HEK293 (cell line): ENCODE results near the gene GRAP2.

Experiments
- CTCF ChIA-PET: fragments of 350-600 bp; formaldehyde crosslinking; extraction: SDS; loops from one replicate; lab custom pipeline; 2021; ENCODE audit warnings: antibody characterized with exemption; lab: Yijun Ruan, JAX
- POLR2A ChIA-PET: fragments of 300-600 bp; formaldehyde crosslinking; extraction: SDS; loops from one replicate; lab custom pipeline; 2020; ENCODE audit warnings: antibody characterized with exemption, inconsistent platforms; lab: Yijun Ruan, JAX
- H3K27ac ChIP-seq: fragments of 200-500 bp; sonication (Bioruptor generic); 2 replicates; pipeline ENCODE4 v1.5.1; 2014; ENCODE audit warnings: low read depth, low read length, control low read depth, inconsistent platforms; ENCODE audit errors: extremely low read depth
- H3K36me3 ChIP-seq, 2 experiments: fragments of 200-500 bp in 1 of 2; sonication (Bioruptor generic) in 1 of 2; 1 replicate in 1 of 2; 2 replicates in 1 of 2; pipeline ENCODE4 v1.5.1; 2014 to 2017; ENCODE audit warnings: inconsistent platforms in 2 of 2, low read length in 2 of 2; ENCODE audit not compliant: control insufficient read depth in 2 of 2, insufficient read depth in 1 of 2
- H3K4me1 ChIP-seq: fragments of 200-500 bp; sonication (Bioruptor generic); 2 replicates; pipeline ENCODE4 v1.5.1; 2014; ENCODE audit warnings: mild to moderate bottlenecking, low read length, inconsistent platforms; ENCODE audit not compliant: control insufficient read depth, insufficient read depth
- H3K4me3 ChIP-seq: 2 replicates; pipeline ENCODE4 v1.5.1; 2011; ENCODE audit warnings: low read depth, mild to moderate bottlenecking, control low read depth, low read length, moderate library complexity
- H3K9me3 ChIP-seq: fragments of 200-500 bp; sonication (Bioruptor generic); 2 replicates; pipeline ENCODE4 v1.5.1; 2014; ENCODE audit warnings: low read depth, low read length, inconsistent platforms; ENCODE audit not compliant: control insufficient read depth, insufficient read depth
- KLF9 ChIP-seq: fragments of 450-650 bp; formaldehyde crosslinking; IDR thresholded peaks from 2 replicates; pipeline ENCODE4 v1.5.1; 2016; ENCODE audit warnings: missing biosample characterization, missing genetic modification characterization, low read depth
- PRDM1 ChIP-seq: fragments of 450-650 bp; formaldehyde crosslinking; IDR thresholded peaks from 2 replicates; pipeline ENCODE4; 2016; ENCODE audit warnings: missing biosample characterization, missing genetic modification characterization
- SP7 ChIP-seq: fragments of 450-650 bp; formaldehyde crosslinking; IDR thresholded peaks from 2 replicates; pipeline ENCODE4 v1.5.1; 2016; ENCODE audit warnings: missing biosample characterization, missing genetic modification characterization
- ZBTB8A ChIP-seq: fragments of 450-650 bp; formaldehyde crosslinking; IDR thresholded peaks from 2 replicates; pipeline ENCODE4 v1.5.1; 2016; ENCODE audit warnings: missing biosample characterization, missing genetic modification characterization
- ZFP69B ChIP-seq: fragments of 450-650 bp; formaldehyde crosslinking; IDR thresholded peaks from 2 replicates; pipeline ENCODE4 v1.5.1; 2016; ENCODE audit warnings: missing biosample characterization, missing genetic modification characterization
- ZIC2 ChIP-seq: fragments of 450-650 bp; formaldehyde crosslinking; IDR thresholded peaks from 2 replicates; pipeline ENCODE4 v1.5.1; 2016; ENCODE audit warnings: missing biosample characterization, missing genetic modification characterization
- ZNF155 ChIP-seq: fragments of 450-650 bp; formaldehyde crosslinking; IDR thresholded peaks from 2 replicates; pipeline ENCODE4 v1.5.1; 2016; ENCODE audit warnings: missing biosample characterization, missing genetic modification characterization
- ZNF274 ChIP-seq, 2 experiments: fragments of 200-500 bp in 1 of 2; fragments of 450-650 bp in 1 of 2; sonication (Bioruptor generic) in 1 of 2; formaldehyde crosslinking in 1 of 2; IDR thresholded peaks; 2 replicates each; pipeline versions ENCODE4 v1.5.1 to v1.6.1; 2014 to 2016; ENCODE audit warnings: borderline replicate concordance in 1 of 2, inconsistent platforms in 1 of 2, low read length in 1 of 2, missing biosample characterization in 1 of 2, missing genetic modification characterization in 1 of 2
- ZNF521 ChIP-seq: fragments of 450-650 bp; formaldehyde crosslinking; IDR thresholded peaks from 2 replicates; pipeline ENCODE4 v1.5.1; 2017; ENCODE audit warnings: missing biosample characterization, mild to moderate bottlenecking, missing genetic modification characterization
- ZNF596 ChIP-seq: fragments of 450-650 bp; IDR thresholded peaks from 2 replicates; pipeline ENCODE4 v1.5.0; 2018; ENCODE audit warnings: missing biosample characterization, mild to moderate bottlenecking, missing genetic modification characterization, moderate library complexity
- ZNF621 ChIP-seq: fragments of 450-650 bp; formaldehyde crosslinking; IDR thresholded peaks from 2 replicates; pipeline ENCODE4 v1.5.1; 2017; ENCODE audit warnings: missing biosample characterization, missing genetic modification characterization
- ZNF624 ChIP-seq: fragments of 450-650 bp; formaldehyde crosslinking; IDR thresholded peaks from 2 replicates; pipeline ENCODE4 v1.5.1; 2017; ENCODE audit warnings: missing biosample characterization, missing genetic modification characterization
- ZNF677 ChIP-seq: fragments of 450-650 bp; IDR thresholded peaks from 2 replicates; pipeline ENCODE4 v1.5.0; 2018; ENCODE audit warnings: missing biosample characterization, mild to moderate bottlenecking, missing genetic modification characterization, moderate library complexity
- ZNF701 ChIP-seq: fragments of 450-650 bp; formaldehyde crosslinking; IDR thresholded peaks from 2 replicates; pipeline ENCODE4 v1.5.1; 2016; ENCODE audit warnings: missing biosample characterization, missing genetic modification characterization
- ZNF768 ChIP-seq: fragments of 450-650 bp; formaldehyde crosslinking; IDR thresholded peaks from 2 replicates; pipeline ENCODE4 v1.5.1; 2018; ENCODE audit warnings: missing biosample characterization, mild to moderate bottlenecking, missing genetic modification characterization
- ZNF791 ChIP-seq: fragments of 450-650 bp; formaldehyde crosslinking; IDR thresholded peaks from 2 replicates; pipeline ENCODE4 v1.5.1; 2016; ENCODE audit warnings: missing biosample characterization, missing genetic modification characterization
- ZNF830 ChIP-seq: fragments of 450-650 bp; IDR thresholded peaks from 2 replicates; pipeline ENCODE4 v1.5.0; 2018; ENCODE audit warnings: missing biosample characterization, missing genetic modification characterization, low read depth, mild to moderate bottlenecking, moderate library complexity
- TF ChIP-seq, protein P1 (sequence below): fragments of 450-650 bp; IDR thresholded peaks from 2 replicates; pipeline ENCODE4 v1.5.1; 2018; ENCODE audit warnings: missing biosample characterization, missing genetic modification characterization
- TF ChIP-seq, protein P2 (sequence below): fragments of 450-650 bp; IDR thresholded peaks from 2 replicates; pipeline ENCODE4 v1.5.1; 2018; ENCODE audit warnings: missing biosample characterization, mild to moderate bottlenecking, missing genetic modification characterization
- TF ChIP-seq, protein P3 (sequence below): fragments of 450-650 bp; formaldehyde crosslinking; IDR thresholded peaks from 2 replicates; pipeline ENCODE4 v1.5.1; 2016; ENCODE audit warnings: missing biosample characterization, missing genetic modification characterization
- TF ChIP-seq, protein P4 (sequence below): fragments of 450-650 bp; formaldehyde crosslinking; IDR thresholded peaks from 2 replicates; pipeline ENCODE4 v1.5.1; 2016; ENCODE audit warnings: missing biosample characterization, missing genetic modification characterization

The GRAP2 gene

DNA sequence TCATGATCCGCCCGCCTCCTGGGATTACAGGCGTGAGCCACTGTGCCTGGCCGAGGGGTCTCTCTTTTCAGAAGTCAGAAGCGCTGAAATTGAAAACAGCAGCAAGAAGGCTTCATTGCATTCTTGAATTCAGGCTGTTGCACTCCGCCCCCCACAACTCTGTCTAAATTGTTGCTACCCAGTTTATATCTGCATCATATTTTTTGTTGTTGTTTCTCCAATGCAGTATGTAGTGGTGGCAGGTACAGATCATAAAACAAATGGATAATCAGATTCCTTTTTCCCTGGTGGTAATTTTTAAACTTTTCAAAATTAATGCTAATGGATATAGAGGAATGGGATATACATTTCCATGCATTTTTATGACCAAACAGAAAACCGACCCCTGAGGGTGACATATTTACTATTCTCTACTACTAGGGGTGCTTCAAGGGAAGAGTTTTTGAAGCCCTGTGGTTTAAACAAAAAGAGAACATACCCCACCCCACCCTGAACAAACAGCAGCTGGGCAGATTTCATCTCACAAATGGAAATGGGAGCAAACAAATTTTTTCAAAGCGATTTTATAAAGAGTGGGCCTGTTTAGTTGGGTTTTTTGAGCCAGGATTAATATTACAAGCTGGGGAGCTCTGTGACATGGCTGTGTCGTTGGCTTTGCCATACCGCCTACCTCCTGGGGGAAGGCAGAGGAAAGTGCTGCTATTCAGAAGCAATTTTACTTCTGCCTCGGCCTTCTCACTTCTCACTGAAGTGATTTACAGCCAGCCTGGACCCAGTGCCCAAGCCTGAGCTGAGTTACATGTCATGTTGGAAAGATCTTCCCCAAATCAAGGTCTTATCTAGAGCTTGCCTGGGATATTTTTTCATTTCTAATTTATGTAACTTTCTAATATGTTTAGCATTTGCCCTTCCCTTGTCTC lies 43.3 kb downstream of the GRAP2 start (continued):
- no peak for TF ChIP-seq ZNF624
- TF ChIP-seq, protein P1, sequence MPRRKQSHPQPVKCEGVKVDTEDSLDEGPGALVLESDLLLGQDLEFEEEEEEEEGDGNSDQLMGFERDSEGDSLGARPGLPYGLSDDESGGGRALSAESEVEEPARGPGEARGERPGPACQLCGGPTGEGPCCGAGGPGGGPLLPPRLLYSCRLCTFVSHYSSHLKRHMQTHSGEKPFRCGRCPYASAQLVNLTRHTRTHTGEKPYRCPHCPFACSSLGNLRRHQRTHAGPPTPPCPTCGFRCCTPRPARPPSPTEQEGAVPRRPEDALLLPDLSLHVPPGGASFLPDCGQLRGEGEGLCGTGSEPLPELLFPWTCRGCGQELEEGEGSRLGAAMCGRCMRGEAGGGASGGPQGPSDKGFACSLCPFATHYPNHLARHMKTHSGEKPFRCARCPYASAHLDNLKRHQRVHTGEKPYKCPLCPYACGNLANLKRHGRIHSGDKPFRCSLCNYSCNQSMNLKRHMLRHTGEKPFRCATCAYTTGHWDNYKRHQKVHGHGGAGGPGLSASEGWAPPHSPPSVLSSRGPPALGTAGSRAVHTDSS (tag by site-specific recombination), result no peak

DNA sequence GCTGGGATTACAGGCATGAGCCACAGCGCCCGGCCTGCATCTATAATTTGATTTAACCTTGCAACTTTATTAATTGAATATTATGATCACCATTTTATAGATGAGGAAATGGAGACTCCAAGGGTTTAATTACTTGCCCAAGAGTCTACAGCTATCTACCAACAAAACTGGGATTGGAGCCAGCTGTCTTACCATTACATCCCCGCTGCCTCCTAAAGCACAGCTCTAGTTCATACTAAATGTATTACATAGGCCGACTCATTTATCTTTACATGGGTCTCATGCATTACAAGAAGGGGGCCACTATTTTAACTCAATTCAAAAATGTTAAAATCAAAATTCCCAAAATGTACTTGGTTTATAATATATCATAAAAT lies 45.2 kb downstream of the GRAP2 start:
- Histone ChIP-seq H3K27ac (no peak overlapping the region), H3K4me3 (no peak overlapping the region), H3K36me3 (no peaks in the 10 kb centered on the region), H3K4me1 (0 out of 2 replicates have a peak, but pooled peaks cover 3% of the 10 kb centered on the region), H3K9me3 (no peaks in the 10 kb centered on the region)
- ChIA-PET CTCF (interaction anchor here (0.9 to 1.6 kb wide), 3 partner anchors 11 to 79 kb away, joined by 4 to 7 read pairs (median 4); no protein-coding TSS in a partner anchor), POLR2A (no interaction called here)
- TF ChIP-seq ZNF768, result no peak
- no peak for TF ChIP-seq ZNF701
- TF ChIP-seq ZNF274 (IDR thresholded peaks at IDR 0.05; ENCODE audit: low read length), result no peak
- TF ChIP-seq ZNF274 (tag by site-specific recombination; IDR thresholded peaks at IDR 0.05; ENCODE audit: borderline replicate concordance), result no peak
- TF ChIP-seq, protein P2, sequence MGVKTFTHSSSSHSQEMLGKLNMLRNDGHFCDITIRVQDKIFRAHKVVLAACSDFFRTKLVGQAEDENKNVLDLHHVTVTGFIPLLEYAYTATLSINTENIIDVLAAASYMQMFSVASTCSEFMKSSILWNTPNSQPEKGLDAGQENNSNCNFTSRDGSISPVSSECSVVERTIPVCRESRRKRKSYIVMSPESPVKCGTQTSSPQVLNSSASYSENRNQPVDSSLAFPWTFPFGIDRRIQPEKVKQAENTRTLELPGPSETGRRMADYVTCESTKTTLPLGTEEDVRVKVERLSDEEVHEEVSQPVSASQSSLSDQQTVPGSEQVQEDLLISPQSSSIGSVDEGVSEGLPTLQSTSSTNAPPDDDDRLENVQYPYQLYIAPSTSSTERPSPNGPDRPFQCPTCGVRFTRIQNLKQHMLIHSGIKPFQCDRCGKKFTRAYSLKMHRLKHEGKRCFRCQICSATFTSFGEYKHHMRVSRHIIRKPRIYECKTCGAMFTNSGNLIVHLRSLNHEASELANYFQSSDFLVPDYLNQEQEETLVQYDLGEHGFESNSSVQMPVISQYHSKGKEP (tag by site-specific recombination), result no peak
- TF ChIP-seq, protein P3, sequence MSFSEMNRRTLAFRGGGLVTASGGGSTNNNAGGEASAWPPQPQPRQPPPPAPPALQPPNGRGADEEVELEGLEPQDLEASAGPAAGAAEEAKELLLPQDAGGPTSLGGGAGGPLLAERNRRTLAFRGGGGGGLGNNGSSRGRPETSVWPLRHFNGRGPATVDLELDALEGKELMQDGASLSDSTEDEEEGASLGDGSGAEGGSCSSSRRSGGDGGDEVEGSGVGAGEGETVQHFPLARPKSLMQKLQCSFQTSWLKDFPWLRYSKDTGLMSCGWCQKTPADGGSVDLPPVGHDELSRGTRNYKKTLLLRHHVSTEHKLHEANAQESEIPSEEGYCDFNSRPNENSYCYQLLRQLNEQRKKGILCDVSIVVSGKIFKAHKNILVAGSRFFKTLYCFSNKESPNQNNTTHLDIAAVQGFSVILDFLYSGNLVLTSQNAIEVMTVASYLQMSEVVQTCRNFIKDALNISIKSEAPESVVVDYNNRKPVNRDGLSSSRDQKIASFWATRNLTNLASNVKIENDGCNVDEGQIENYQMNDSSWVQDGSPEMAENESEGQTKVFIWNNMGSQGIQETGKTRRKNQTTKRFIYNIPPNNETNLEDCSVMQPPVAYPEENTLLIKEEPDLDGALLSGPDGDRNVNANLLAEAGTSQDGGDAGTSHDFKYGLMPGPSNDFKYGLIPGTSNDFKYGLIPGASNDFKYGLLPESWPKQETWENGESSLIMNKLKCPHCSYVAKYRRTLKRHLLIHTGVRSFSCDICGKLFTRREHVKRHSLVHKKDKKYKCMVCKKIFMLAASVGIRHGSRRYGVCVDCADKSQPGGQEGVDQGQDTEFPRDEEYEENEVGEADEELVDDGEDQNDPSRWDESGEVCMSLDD, result no peak
- TF ChIP-seq, protein P4, sequence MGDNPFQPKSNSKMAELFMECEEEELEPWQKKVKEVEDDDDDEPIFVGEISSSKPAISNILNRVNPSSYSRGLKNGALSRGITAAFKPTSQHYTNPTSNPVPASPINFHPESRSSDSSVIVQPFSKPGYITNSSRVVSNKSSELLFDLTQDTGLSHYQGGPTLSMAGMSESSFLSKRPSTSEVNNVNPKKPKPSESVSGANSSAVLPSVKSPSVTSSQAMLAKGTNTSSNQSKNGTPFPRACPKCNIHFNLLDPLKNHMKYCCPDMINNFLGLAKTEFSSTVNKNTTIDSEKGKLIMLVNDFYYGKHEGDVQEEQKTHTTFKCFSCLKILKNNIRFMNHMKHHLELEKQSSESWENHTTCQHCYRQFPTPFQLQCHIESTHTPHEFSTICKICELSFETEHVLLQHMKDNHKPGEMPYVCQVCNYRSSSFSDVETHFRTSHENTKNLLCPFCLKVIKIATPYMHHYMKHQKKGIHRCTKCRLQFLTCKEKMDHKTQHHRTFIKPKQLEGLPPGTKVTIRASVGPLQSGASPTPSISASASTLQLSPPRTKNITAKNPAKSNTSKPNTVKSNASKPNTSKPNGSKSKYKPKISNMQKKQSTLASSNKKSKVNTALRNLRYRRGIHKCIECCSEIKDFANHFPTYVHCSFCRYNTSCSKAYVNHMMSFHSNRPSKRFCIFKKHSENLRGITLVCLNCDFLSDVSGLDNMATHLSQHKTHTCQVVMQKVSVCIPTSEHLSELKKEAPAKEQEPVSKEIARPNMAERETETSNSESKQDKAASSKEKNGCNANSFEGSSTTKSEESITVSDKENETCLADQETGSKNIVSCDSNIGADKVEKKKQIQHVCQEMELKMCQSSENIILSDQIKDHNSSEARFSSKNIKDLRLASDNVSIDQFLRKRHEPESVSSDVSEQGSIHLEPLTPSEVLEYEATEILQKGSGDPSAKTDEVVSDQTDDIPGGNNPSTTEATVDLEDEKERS, result no peak
- no peak for TF ChIP-seq ZNF155 (tag by site-specific recombination)
- no peak for TF ChIP-seq ZNF677
- no peak for TF ChIP-seq ZNF596 (tag by site-specific recombination)
- TF ChIP-seq KLF9 (tag by site-specific recombination), result no peak
- no peak for TF ChIP-seq SP7 (tag by site-specific recombination)
- no peak for TF ChIP-seq ZNF791 (tag by site-specific recombination)
- TF ChIP-seq ZNF830 (tag by site-specific recombination), result no peak
- no peak for TF ChIP-seq ZNF621
- no peak for TF ChIP-seq ZFP69B
- no peak for TF ChIP-seq ZIC2
- no peak for TF ChIP-seq ZNF521 (tag by site-specific recombination)
- TF ChIP-seq ZBTB8A (tag by site-specific recombination), result no peak
- TF ChIP-seq PRDM1, result no peak
